ENCODE results near the gene OPCML.

- TF ChIP-seq CREB5 (CRISPR knock-in tag; IDR thresholded peaks at IDR 0.05; ENCODE audit: low read depth) (no peak), ESRRG (CRISPR knock-in tag; IDR thresholded peaks at IDR 0.05) (no peak), ZFP30 (CRISPR knock-in tag; IDR thresholded peaks at IDR 0.05) (no peak), PPARA (CRISPR knock-in tag; IDR thresholded peaks at IDR 0.05; ENCODE audit: borderline replicate concordance) (no peak)
Observed at GRCh38 chr11:132920451-132921096, 611.7 kb downstream of the OPCML start.

Data from SK-N-SH treated with all-trans-retinoic acid at 6 μM for 48 hours (cell line).